HepG2 (cell line): ENCODE results near the gene ATG4B. TPM values are rescaled to one million over a fixed set of nuclear protein-coding genes. Genes with fewer than 3 reads are reported as not detected.
A peak's percentile ranks its signal among the peaks of the same experiment; 100 is the strongest.

Experiments
- BORCS8-MEF2B ChIP-seq: sonication (generic); formaldehyde crosslinking; IDR thresholded peaks from 2 replicates; pipeline ENCODE4 v1.8.0; 2022; ENCODE audit warnings: mild to moderate bottlenecking, missing genetic modification reagents
- KDM5B ChIP-seq: sonication (generic); formaldehyde crosslinking; IDR thresholded peaks from 2 replicates; pipeline ENCODE4 v1.4.0; 2020; ENCODE audit warnings: missing genetic modification reagents, mild to moderate bottlenecking, borderline replicate concordance
- POLR2A ChIP-seq, 2 experiments: IDR thresholded peaks; 2 replicates each; pipeline ENCODE4 v1.6.1; 2011; ENCODE audit warnings: low read depth in 2 of 2, low read length in 2 of 2, mild to moderate bottlenecking in 1 of 2, moderate library complexity in 1 of 2; ENCODE audit not compliant: insufficient read depth in 1 of 2
- THAP11 ChIP-seq: IDR thresholded peaks from 2 replicates; pipeline ENCODE4 v1.6.1; 2016; ENCODE audit warnings: missing biosample characterization, missing genetic modification reagents
- THYN1 ChIP-seq: sonication (generic); formaldehyde crosslinking; IDR thresholded peaks from 2 replicates; pipeline ENCODE4 v1.8.1; 2023; ENCODE audit warnings: low read depth, mild to moderate bottlenecking, moderate library complexity, missing genetic modification reagents, borderline replicate concordance
- TOE1 ChIP-seq: sonication (generic); formaldehyde crosslinking; IDR thresholded peaks from 2 replicates; pipeline ENCODE4 v1.4.0; 2020; ENCODE audit warnings: mild to moderate bottlenecking, missing genetic modification reagents
- ZMYM3 ChIP-seq: sonication (generic); formaldehyde crosslinking; IDR thresholded peaks from 2 replicates; pipeline ENCODE4 v1.5.1; 2020; ENCODE audit warnings: mild to moderate bottlenecking, missing genetic modification reagents
- ZNF343 ChIP-seq: sonication (generic); formaldehyde crosslinking; IDR thresholded peaks from 2 replicates; pipeline ENCODE4 v1.4.0; 2020; ENCODE audit warnings: mild to moderate bottlenecking, missing genetic modification reagents
- ZNF407 ChIP-seq: sonication (generic); formaldehyde crosslinking; IDR thresholded peaks from one replicate; pipeline ENCODE4 v1.5.1; 2020; ENCODE audit warnings: mild to moderate bottlenecking, missing genetic modification reagents; ENCODE audit errors: not compliant biosample characterization
- ZNF510 ChIP-seq: sonication (generic); formaldehyde crosslinking; IDR thresholded peaks from 2 replicates; pipeline ENCODE4 v1.4.0; 2020; ENCODE audit warnings: low read depth, mild to moderate bottlenecking, missing genetic modification reagents
- ZNF558 ChIP-seq: sonication (generic); formaldehyde crosslinking; IDR thresholded peaks from 2 replicates; pipeline ENCODE4 v1.9.0; 2022; ENCODE audit warnings: mild to moderate bottlenecking, missing genetic modification reagents, borderline replicate concordance
- ZNF691 ChIP-seq: sonication (generic); formaldehyde crosslinking; IDR thresholded peaks from 2 replicates; pipeline ENCODE4 v1.4.0; 2020; ENCODE audit warnings: missing genetic modification reagents, low read depth, mild to moderate bottlenecking, borderline replicate concordance
- ZNF800 ChIP-seq: sonication (generic); formaldehyde crosslinking; IDR thresholded peaks from 2 replicates; pipeline ENCODE4 v1.4.0; 2020; ENCODE audit warnings: missing genetic modification reagents
- polyA plus RNA-seq, 8 experiments: library from polyadenylated mRNA; depleted of rRNA in 3 of 8; stranded (reverse) in 7 of 8; unstranded in 1 of 8; fragments of >200 nt; fragmentation: Illumina TruSeq in 4 of 8; extraction: Trizol in 4 of 8; gene quantifications; 2 replicates each; pipeline versions ENCODE4 v1.2.1 to v1.2.3, GENCODE V29; 2011 to 2016; ENCODE audit warnings: low read depth in 4 of 8, missing spikeins in 1 of 8, mixed read lengths in 1 of 8; ENCODE audit not compliant: insufficient read depth in 1 of 8
- total RNA-seq, 5 experiments: library from RNA; depleted of rRNA; stranded (reverse); fragments of >200 nt; fragmentation: Illumina TruSeq; extraction: Trizol; gene quantifications; 2 replicates each; pipeline ENCODE4 v1.2.3, GENCODE V29; 2016; ENCODE audit warnings: low read depth in 1 of 5
- TF ChIP-seq, protein P1 (sequence below): conservative IDR thresholded peaks from 2 replicates; pipeline ENCODE4 v1.6.1; 2018; ENCODE audit warnings: missing genetic modification reagents
- TF ChIP-seq, protein P2 (sequence below): sonication (generic); formaldehyde crosslinking; IDR thresholded peaks from 2 replicates; pipeline ENCODE4 v1.8.0; 2022; ENCODE audit warnings: mild to moderate bottlenecking, missing genetic modification reagents, borderline replicate concordance

The ATG4B gene
- total and polyA plus RNA-seq, 2 of the 13 experiments (the other 11 are each of a cell fraction or from before 2014, with no cell fraction given): 95.5 to 239 TPM

- TF ChIP-seq, protein P1, sequence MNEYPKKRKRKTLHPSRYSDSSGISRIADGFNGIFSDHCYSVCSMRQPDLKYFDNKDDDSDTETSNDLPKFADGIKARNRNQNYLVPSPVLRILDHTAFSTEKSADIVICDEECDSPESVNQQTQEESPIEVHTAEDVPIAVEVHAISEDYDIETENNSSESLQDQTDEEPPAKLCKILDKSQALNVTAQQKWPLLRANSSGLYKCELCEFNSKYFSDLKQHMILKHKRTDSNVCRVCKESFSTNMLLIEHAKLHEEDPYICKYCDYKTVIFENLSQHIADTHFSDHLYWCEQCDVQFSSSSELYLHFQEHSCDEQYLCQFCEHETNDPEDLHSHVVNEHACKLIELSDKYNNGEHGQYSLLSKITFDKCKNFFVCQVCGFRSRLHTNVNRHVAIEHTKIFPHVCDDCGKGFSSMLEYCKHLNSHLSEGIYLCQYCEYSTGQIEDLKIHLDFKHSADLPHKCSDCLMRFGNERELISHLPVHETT (CRISPR knock-in tag): peak; percentile 69; the same call in 1 of the 2 replicates
- TF ChIP-seq, protein P2, sequence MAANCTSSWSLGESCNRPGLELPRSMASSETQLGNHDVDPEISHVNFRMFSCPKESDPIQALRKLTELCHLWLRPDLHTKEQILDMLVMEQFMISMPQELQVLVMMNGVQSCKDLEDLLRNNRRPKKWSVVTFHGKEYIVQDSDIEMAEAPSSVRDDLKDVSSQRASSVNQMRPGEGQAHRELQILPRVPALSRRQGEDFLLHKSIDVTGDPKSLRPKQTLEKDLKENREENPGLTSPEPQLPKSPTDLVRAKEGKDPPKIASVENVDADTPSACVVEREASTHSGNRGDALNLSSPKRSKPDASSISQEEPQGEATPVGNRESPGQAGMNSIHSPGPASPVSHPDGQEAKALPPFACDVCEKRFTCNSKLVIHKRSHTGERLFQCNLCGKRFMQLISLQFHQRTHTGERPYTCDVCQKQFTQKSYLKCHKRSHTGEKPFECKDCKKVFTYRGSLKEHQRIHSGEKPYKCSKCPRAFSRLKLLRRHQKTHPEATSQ (CRISPR knock-in tag): no peak
- no peak for TF ChIP-seq THYN1 (CRISPR knock-in tag)
- 0 out of 2 replicates have a peak, but pooled peaks have one; percentile 83 for TF ChIP-seq ZNF800
- TF ChIP-seq ZNF510 (CRISPR knock-in tag): 0 out of 2 replicates have a peak, but pooled peaks have one; percentile 58
- no peak for TF ChIP-seq ZNF343 (CRISPR knock-in tag)
- no peak for TF ChIP-seq ZNF407 (CRISPR knock-in tag)
- TF ChIP-seq KDM5B: 0 out of 2 replicates have a peak, but pooled peaks have one; percentile 58
- TF ChIP-seq TOE1 (CRISPR knock-in tag): no peak
- TF ChIP-seq ZNF558: no peak
- TF ChIP-seq BORCS8-MEF2B (CRISPR knock-in tag): peak; percentile 46; the same call in 1 of the 2 replicates
- peak; percentile 60 for TF ChIP-seq THAP11
- no peak for TF ChIP-seq POLR2A (IDR thresholded peaks at IDR 0.05; ENCODE audit: insufficient read depth in 1 of 2, low read depth in 2 of 2, low read length in 2 of 2)
- peak; percentile 84 for TF ChIP-seq ZMYM3
- TF ChIP-seq ZNF691: peak; percentile 94; the same call in 1 of the 2 replicates
These were observed 15.8 kb downstream of the ATG4B start (continued) for GRCh38 chr2:241653210-241653750.
